T-helper 2 cell treated with Interferon-gamma antibody and Interleukin-4, amounts not matched to agents 100 ng/mL and 5 ng/mL, for 36 hours (primary cell): Measurements from ENCODE around the gene SETD1A. TPM values are rescaled to one million over a fixed set of nuclear protein-coding genes. Genes with fewer than 3 reads are reported as not detected.
"Not testable (repeated sequence)": the region's sequence is repeated elsewhere in the genome, so short reads cannot be mapped to it uniquely, and the experiment has no call there.

Source experiments
- intact Hi-C: fragments of 100-400 bp; cut with micrococcal nuclease; formaldehyde crosslinking; loops from one replicate; pipeline ENCODE4 v1.15.1; 2023
- total RNA-seq: library from RNA; stranded (reverse); gene quantifications from 2 replicates; pipeline ENCODE4 v1.2.3, GENCODE V29; 2022

Gene SETD1A
- total RNA-seq, 1 donor from 2014 or later = 30.2 TPM

- intact Hi-C loops = no loop called here
Measured at GRCh38 chr16:31010585-31011325, 53.2 kb downstream of the SETD1A start, which contains the start of gene STX1B. Gene STX1B (minus strand): TSS chr16:31010638. CDS start chr16:31010396, 242 bp downstream.

- intact Hi-C loops = not testable (repeated sequence)
Measured at GRCh38 chr16:31011815-31012214, 54.3 kb downstream of the SETD1A start.

GRCh38 chr16:31013292-31013691 is 55.7 kb downstream of the SETD1A start:
- intact Hi-C loops = not testable (repeated sequence)

- intact Hi-C loops = no loop called here
Measured at GRCh38 chr16:31016018-31016417, 58.5 kb downstream of the SETD1A start.

- intact Hi-C loops = not testable (repeated sequence)
Measured at GRCh38 chr16:31017756-31018155, 60.2 kb downstream of the SETD1A start.

- intact Hi-C loops = no loop called here
Measured at GRCh38 chr16:31020536-31020935, 63.0 kb downstream of the SETD1A start.

GRCh38 chr16:31022544-31023251 is 65.1 kb downstream of the SETD1A start:
- intact Hi-C loops = no loop called here

GRCh38 chr16:31023252-31023602 is 65.7 kb downstream of the SETD1A start:
- intact Hi-C loops = no loop called here

GRCh38 chr16:31023627-31024226 is 66.2 kb downstream of the SETD1A start:
- intact Hi-C loops = no loop called here

- intact Hi-C loops = no loop called here
Measured at GRCh38 chr16:31025339-31025738, 67.8 kb downstream of the SETD1A start.

- intact Hi-C loops = no loop called here
Measured at GRCh38 chr16:31029272-31029671, 71.7 kb downstream of the SETD1A start.

GRCh38 chr16:31031276-31031675 is 73.7 kb downstream of the SETD1A start:
- intact Hi-C loops = loop anchor here (5.0 kb wide), 4 partner anchors 86 to 836 kb away; partner anchors contain the start of genes FUS, KAT8 and SRCAP

GRCh38 chr16:31032736-31033708 is 75.5 kb downstream of the SETD1A start, which contains the start of gene STX4:
Gene STX4 (plus strand): TSS chr16:31033558. CDS start chr16:31033806, 248 bp downstream.
- intact Hi-C loops = loop anchor here (1.0 to 5.0 kb wide), 10 partner anchors 36 to 834 kb away; partner anchors contain the start of genes ARMC5, FUS, KAT8 and SETD1A

- intact Hi-C loops = loop anchor here (1.0 to 5.0 kb wide), 11 partner anchors 37 to 833 kb away; partner anchors contain the start of genes ARMC5, FUS, KAT8 and SETD1A
Measured at GRCh38 chr16:31033709-31034492, 76.3 kb downstream of the SETD1A start.

Other genes starting within 250 kb of the SETD1A start
- 44.5 and 47.6 TPM in 2 replicates for gene PHKG2, start 209.3 kb upstream of the SETD1A start, total RNA-seq
- 2.3 and 4.4 TPM in 2 replicates for gene CFAP119, start 195.7 kb upstream of the SETD1A start, total RNA-seq
- 78.2 and 85.5 TPM in 2 replicates for gene RNF40, start 195.4 kb upstream of the SETD1A start, total RNA-seq
- gene ZNF629, start 170.5 kb upstream of the SETD1A start, total RNA-seq = 0.25 and 0.43 TPM in 2 replicates
- gene BCL7C, start 63.7 kb upstream of the SETD1A start, total RNA-seq = 22.7 and 22.8 TPM in 2 replicates
- 0.32 and 0.41 TPM in 2 replicates for gene CTF1, start 61.1 kb upstream of the SETD1A start, total RNA-seq
- gene FBXL19, start 34.2 kb upstream of the SETD1A start, total RNA-seq = 26.6 and 27.1 TPM in 2 replicates
- 25.7 and 27.1 TPM in 2 replicates for gene ORAI3, start 8.7 kb upstream of the SETD1A start, total RNA-seq
- 3.8 TPM in 2 replicates for gene HSD3B7, start 27.5 kb downstream of the SETD1A start, total RNA-seq
- gene STX1B, start 52.9 kb downstream of the SETD1A start, total RNA-seq = 0.55 and 0.59 TPM in 2 replicates
- 55.6 and 55.8 TPM in 2 replicates for gene STX4, start 75.8 kb downstream of the SETD1A start, total RNA-seq
- gene ZNF668, start 116.5 kb downstream of the SETD1A start, total RNA-seq = 11.5 and 13.6 TPM in 2 replicates
- gene ZNF646, start 116.7 kb downstream of the SETD1A start, total RNA-seq = 25.0 and 25.3 TPM in 2 replicates
- gene PRSS53, start 131.2 kb downstream of the SETD1A start, total RNA-seq = 3.6 and 5.3 TPM in 2 replicates
- 53.2 and 53.4 TPM in 2 replicates for gene VKORC1, start 137.0 kb downstream of the SETD1A start, total RNA-seq
- 21.5 and 24.0 TPM in 2 replicates for gene BCKDK, start 150.6 kb downstream of the SETD1A start, total RNA-seq
- gene KAT8, start 159.9 kb downstream of the SETD1A start, total RNA-seq = 56.2 and 57.3 TPM in 2 replicates
- gene PRSS8, start 178.0 kb downstream of the SETD1A start, total RNA-seq = 0.18 TPM in 1 of 2 replicates, not detected in the other
- 1.3 TPM in 2 replicates for gene PRSS36, start 192.3 kb downstream of the SETD1A start, total RNA-seq
- gene FUS, start 222.4 kb downstream of the SETD1A start, total RNA-seq = 764 and 794 TPM in 2 replicates
- 66.7 and 72.4 TPM in 2 replicates for gene PYCARD, start 245.0 kb downstream of the SETD1A start, total RNA-seq